Hematopoietic multipotent progenitor cell (in vitro differentiated cells): ENCODE data around the gene ATP5MG. TPM values are rescaled to one million over a fixed set of nuclear protein-coding genes. Genes with fewer than 3 reads are reported as not detected.
A peak's percentile ranks its signal among the peaks of the same experiment; 100 is the strongest.
"Not testable (repeated sequence)": the region's sequence is repeated elsewhere in the genome, so short reads cannot be mapped to it uniquely, and the experiment has no call there.

Source experiments
- DNase-seq, 3 donors: peaks; one replicate each; pipeline ENCODE4 v3.0.0-alpha.2; 2011 to 2015; ENCODE audit warnings: low read depth in 2 of 3, low spot score in 2 of 3
- total RNA-seq: library from RNA; depleted of rRNA; stranded (reverse); fragments of >200 nt; gene quantifications from one replicate; pipeline ENCODE4 v1.2.3, GENCODE V29; 2012

Gene ATP5MG
- total RNA-seq, result 50.1 TPM

- peak; percentile 89 to 94 (median 90) for DNase-seq
Measured at GRCh38 chr11:118401151-118401879, at the start of gene ATP5MG. ATP5MG (plus strand) TSS chr11:118401606; CDS start chr11:118401666, 60 bp downstream.

GRCh38 chr11:118353084-118353710, 48.2 kb upstream of the ATP5MG start:
- DNase-seq, result peak in 2 of 3 donors; percentile 46 to 80

- DNase-seq, result no peak
Measured at GRCh38 chr11:118358071-118358470, 43.3 kb upstream of the ATP5MG start.

GRCh38 chr11:118359295-118359958, 42.0 kb upstream of the ATP5MG start, which contains the start of gene UBE4A:
UBE4A (plus strand) TSS chr11:118359600; CDS start chr11:118365081, 5,481 bp downstream.
- DNase-seq, result peak; percentile 94 to 96 (median 95)

- no peak for DNase-seq
Measured at GRCh38 chr11:118364956-118365615, 36.3 kb upstream of the ATP5MG start.

- DNase-seq, result no peak
Measured at GRCh38 chr11:118366287-118366686, 35.1 kb upstream of the ATP5MG start.

- DNase-seq, result no peak
Measured at GRCh38 chr11:118370774-118371173, 30.6 kb upstream of the ATP5MG start.

GRCh38 chr11:118373263-118373662, 28.1 kb upstream of the ATP5MG start:
- no peak for DNase-seq

GRCh38 chr11:118373871-118374270, 27.5 kb upstream of the ATP5MG start:
- DNase-seq, result no peak

GRCh38 chr11:118374729-118375128, 26.7 kb upstream of the ATP5MG start:
- DNase-seq, result no peak

- DNase-seq, result no peak
Measured at GRCh38 chr11:118375978-118376377, 25.4 kb upstream of the ATP5MG start.

GRCh38 chr11:118379497-118379896, 21.9 kb upstream of the ATP5MG start:
- no peak for DNase-seq

GRCh38 chr11:118380571-118380970, 20.8 kb upstream of the ATP5MG start:
- no peak for DNase-seq

GRCh38 chr11:118382954-118383353, 18.5 kb upstream of the ATP5MG start:
- DNase-seq, result no peak

- DNase-seq, result no peak
Measured at GRCh38 chr11:118383657-118384056, 17.7 kb upstream of the ATP5MG start.

GRCh38 chr11:118396097-118396501, 5.3 kb upstream of the ATP5MG start:
- no peak for DNase-seq

- no peak for DNase-seq
Measured at GRCh38 chr11:118397448-118397847, 4.0 kb upstream of the ATP5MG start.

- DNase-seq, result peak in 1 of 3 donors; percentile 44
Measured at GRCh38 chr11:118398791-118399559, 2.4 kb upstream of the ATP5MG start.

- no peak for DNase-seq
Measured at GRCh38 chr11:118401880-118402590, 629 bp downstream of the ATP5MG start.

- not testable (repeated sequence) for DNase-seq
Measured at GRCh38 chr11:118402594-118402993, 1.2 kb downstream of the ATP5MG start.
